ENCODE results near the gene SCN8A.
A peak's percentile ranks its signal among the peaks of the same experiment; 100 is the strongest.

The SCN8A gene

GRCh38 chr12:51714666-51715065 lies 123.6 kb downstream of the SCN8A start:
- in situ Hi-C loops (cut with MboI; ENCODE audit: low pct_unique_long_range_greater_than_20kb, low sequenced_read_pairs, unreplicated experiment) = no loop called here
- no peak for TF ChIP-seq CTCF (IDR thresholded peaks at IDR 0.05; ENCODE audit: extremely low read depth, insufficient read depth, missing control alignments)
- no peak for DNase-seq (ENCODE audit: low spot score)

- no peak for TF ChIP-seq CTCF (IDR thresholded peaks at IDR 0.05; ENCODE audit: extremely low read depth, insufficient read depth, missing control alignments)
- DNase-seq (ENCODE audit: low spot score) = no peak
- in situ Hi-C loops (cut with MboI; ENCODE audit: low pct_unique_long_range_greater_than_20kb, low sequenced_read_pairs, unreplicated experiment) = no loop called here
Observed at GRCh38 chr12:51717326-51717925, 126.4 kb downstream of the SCN8A start.

- in situ Hi-C loops (cut with MboI; ENCODE audit: low pct_unique_long_range_greater_than_20kb, low sequenced_read_pairs, unreplicated experiment) = no loop called here
- no peak for TF ChIP-seq CTCF (IDR thresholded peaks at IDR 0.05; ENCODE audit: extremely low read depth, insufficient read depth, missing control alignments)
- peak; percentile 33 for DNase-seq (ENCODE audit: low spot score)
Observed at GRCh38 chr12:51721282-51721940, 130.4 kb downstream of the SCN8A start.

- in situ Hi-C loops (cut with MboI; ENCODE audit: low pct_unique_long_range_greater_than_20kb, low sequenced_read_pairs, unreplicated experiment) = no loop called here
Observed at GRCh38 chr12:51722431-51722830, 131.4 kb downstream of the SCN8A start.

GRCh38 chr12:51726161-51726560 lies 135.1 kb downstream of the SCN8A start:
- in situ Hi-C loops (cut with MboI; ENCODE audit: low pct_unique_long_range_greater_than_20kb, low sequenced_read_pairs, unreplicated experiment) = no loop called here
- no peak for TF ChIP-seq CTCF (IDR thresholded peaks at IDR 0.05; ENCODE audit: extremely low read depth, insufficient read depth, missing control alignments)
- no peak for DNase-seq (ENCODE audit: low spot score)

More at GRCh38 chr12:51722431-51722830, 131.4 kb downstream of the SCN8A start:
- no peak for TF ChIP-seq CTCF (IDR thresholded peaks at IDR 0.05; ENCODE audit: extremely low read depth, insufficient read depth, missing control alignments)
- DNase-seq (ENCODE audit: low spot score) = no peak

- no peak for DNase-seq (ENCODE audit: low spot score)
- TF ChIP-seq CTCF (IDR thresholded peaks at IDR 0.05; ENCODE audit: extremely low read depth, insufficient read depth, missing control alignments) = no peak
- in situ Hi-C loops (cut with MboI; ENCODE audit: low pct_unique_long_range_greater_than_20kb, low sequenced_read_pairs, unreplicated experiment) = no loop called here
Observed at GRCh38 chr12:51726931-51727330, 135.9 kb downstream of the SCN8A start.
